Endothelial cell of umbilical vein (primary cell): ENCODE results near the gene TGFB1. TPM values are rescaled to one million over a fixed set of nuclear protein-coding genes. Genes with fewer than 3 reads are reported as not detected.

Experiments
- BruUV-seq: library from RNA; stranded (reverse); fragments of 400-500 nt; replicated peaks from 2 replicates; lab custom pipeline; 2021; lab: Mats Ljungman, UMichigan
- CTCF ChIA-PET: fragments of 300-600, 350-600 bp; sonication (Branson Sonifier 250); formaldehyde crosslinking; loops from one replicate; lab custom pipeline; 2021; ENCODE audit warnings: antibody characterized with exemption, inconsistent platforms; lab: Charles Lee
- POLR2A ChIA-PET: fragments of 300-600, 350-600 bp; sonication (Branson Sonifier 250); formaldehyde crosslinking; loops from one replicate; lab custom pipeline; 2021; ENCODE audit warnings: antibody characterized with exemption, inconsistent platforms; lab: Charles Lee
- DNase-seq: peaks from one replicate; pipeline ENCODE4 v3.0.0-alpha.2; 2011; ENCODE audit warnings: low read depth, low spot score
- FAIRE-seq: peaks from 2 replicates; lab custom pipeline; 2011; peaks lifted over from hg19 to GRCh38; lab: Jason Lieb, UNC
- H2AFZ ChIP-seq: 2 replicates; pipeline ENCODE4 v1.6.0; 2012; ENCODE audit warnings: low read depth, low read length, control low read depth, inconsistent platforms
- H3K27ac ChIP-seq: 2 replicates; pipeline ENCODE4 v1.5.1; 2011; ENCODE audit warnings: low read depth, mild to moderate bottlenecking, control low read depth, low read length, moderate library complexity; ENCODE audit not compliant: insufficient read depth
- H3K27me3 ChIP-seq, 2 experiments: 2 replicates each; pipeline versions ENCODE4 v1.6.0 to v1.6.1; 2011; ENCODE audit warnings: low read length in 2 of 2, mixed read lengths in 1 of 2; ENCODE audit not compliant: control insufficient read depth in 2 of 2, insufficient read depth in 2 of 2
- H3K36me3 ChIP-seq, 2 experiments: 2 replicates in 1 of 2; 3 replicates in 1 of 2; pipeline ENCODE4 v1.5.1; 2011; ENCODE audit warnings: low read length in 2 of 2, mild to moderate bottlenecking in 1 of 2, moderate library complexity in 1 of 2; ENCODE audit not compliant: control insufficient read depth in 2 of 2, insufficient read depth in 2 of 2; ENCODE audit errors: extremely low read depth in 1 of 2
- H3K4me1 ChIP-seq: 3 replicates; pipeline ENCODE4 v1.5.1; 2011; ENCODE audit warnings: mild to moderate bottlenecking, low read length; ENCODE audit not compliant: control insufficient read depth, insufficient read depth; ENCODE audit errors: extremely low read depth
- H3K4me2 ChIP-seq: 2 replicates; pipeline ENCODE4 v1.6.1; 2011; ENCODE audit warnings: low read length, control low read depth, mixed read lengths; ENCODE audit not compliant: insufficient read depth
- H3K4me3 ChIP-seq, 3 experiments: fragments of 200-600 bp in 1 of 3; sonication (generic), shearing (Covaris generic) in 1 of 3; replicated peaks in 1 of 3; 2 replicates each; pipeline ENCODE4 v1.5.1; 2011 to 2016; ENCODE audit warnings: control low read depth in 3 of 3, low read length in 3 of 3, mild to moderate bottlenecking in 2 of 3, inconsistent platforms in 1 of 3, low read depth in 1 of 3, moderate library complexity in 1 of 3; ENCODE audit not compliant: insufficient read depth in 1 of 3
- H3K79me2 ChIP-seq: 2 replicates; pipeline ENCODE4 v1.6.0; 2012; ENCODE audit warnings: low read length, inconsistent platforms; ENCODE audit not compliant: control insufficient read depth, insufficient read depth
- H3K9ac ChIP-seq: replicated peaks from 2 replicates; pipeline ENCODE3; 2011; ENCODE audit warnings: low read length, control low read depth; ENCODE audit not compliant: insufficient read depth; ENCODE audit errors: extremely low read depth
- H3K9me1 ChIP-seq: replicated peaks from 3 replicates; pipeline ENCODE4 v1.6.0; 2011; ENCODE audit warnings: mild to moderate bottlenecking, low read length; ENCODE audit not compliant: control insufficient read depth, insufficient read depth; ENCODE audit errors: extremely low read depth
- H3K9me3 ChIP-seq: replicated peaks from 2 replicates; pipeline ENCODE4 v1.5.1; 2012; ENCODE audit warnings: low read length, inconsistent platforms; ENCODE audit not compliant: control insufficient read depth, insufficient read depth
- H4K20me1 ChIP-seq: replicated peaks from 2 replicates; pipeline ENCODE3; 2011; ENCODE audit warnings: mild to moderate bottlenecking, low read length; ENCODE audit not compliant: control insufficient read depth, insufficient read depth; ENCODE audit errors: extremely low read depth
- EZH2 ChIP-seq: IDR thresholded peaks from 2 replicates; pipeline ENCODE4 v1.6.1; 2012; ENCODE audit warnings: borderline replicate concordance, low read depth, mild to moderate bottlenecking, moderate library complexity, low read length, inconsistent platforms; ENCODE audit not compliant: severe bottlenecking
- FOS ChIP-seq: IDR thresholded peaks from 2 replicates; pipeline ENCODE4 v1.6.1; 2011; ENCODE audit warnings: mild to moderate bottlenecking, low read length, moderate library complexity, borderline replicate concordance; ENCODE audit not compliant: insufficient read depth
- GATA2 ChIP-seq: IDR thresholded peaks from 2 replicates; pipeline ENCODE4 v1.7.0; 2011; ENCODE audit warnings: low read depth, mild to moderate bottlenecking, moderate library complexity, mixed read lengths, low read length; ENCODE audit not compliant: insufficient read length, insufficient read depth
- JUN ChIP-seq: IDR thresholded peaks from 2 replicates; pipeline ENCODE4 v1.6.1; 2011; ENCODE audit warnings: borderline replicate concordance, low read depth; ENCODE audit not compliant: insufficient read length, insufficient read depth
- MYC ChIP-seq: IDR thresholded peaks from one replicate; pipeline ENCODE4 v1.6.1; 2011; ENCODE audit warnings: mild to moderate bottlenecking, low read depth, low read length
- POLR2A ChIP-seq: IDR thresholded peaks from 2 replicates; pipeline ENCODE4 v1.6.1; 2012; ENCODE audit warnings: low read depth, mild to moderate bottlenecking, control low read depth, low read length
- POLR2AphosphoS5 ChIP-seq: IDR thresholded peaks from 2 replicates; pipeline ENCODE4 v1.6.1; 2012; ENCODE audit warnings: low read depth, mild to moderate bottlenecking, control low read depth, low read length, moderate library complexity; ENCODE audit not compliant: insufficient read depth
- dilution Hi-C: fragments of 300-500 bp; cut with MboI; formaldehyde crosslinking; loops from one replicate; pipeline ENCODE4 v1.15.0; 2019; ENCODE audit warnings: low sequenced_read_pairs; ENCODE audit not compliant: extremely low pct_ligation_motif_present
- intact Hi-C: fragments of 100-400 bp; cut with micrococcal nuclease; formaldehyde crosslinking; loops from one replicate; pipeline ENCODE4 v1.10.0; 2022
- polyA plus RNA-seq, 4 experiments: library from polyadenylated mRNA; depleted of rRNA in 3 of 4; stranded (reverse) in 3 of 4; unstranded in 1 of 4; fragments of >200 nt; gene quantifications; 2 replicates each; pipeline versions ENCODE4 v1.2.1 to v1.2.3, GENCODE V29; 2011 to 2012; ENCODE audit warnings: missing spikeins in 1 of 4
- total RNA-seq: library from RNA; stranded (reverse); gene quantifications from 2 replicates; pipeline ENCODE4 v1.2.3, GENCODE V29; 2021
- TF ChIP-seq, protein P1 (sequence below), 2 donors: IDR thresholded peaks; 1 replicate in 1 of 2; 2 replicates in 1 of 2; pipeline ENCODE4 v1.5.1; 2011; ENCODE audit warnings: low read length in 2 of 2, mild to moderate bottlenecking in 2 of 2, moderate library complexity in 2 of 2, control low read depth in 1 of 2, inconsistent platforms in 1 of 2, low read depth in 1 of 2; ENCODE audit not compliant: insufficient read depth in 1 of 2; ENCODE audit errors: extremely low read depth in 1 of 2
- TF ChIP-seq, protein P2 (sequence below): IDR thresholded peaks from 2 replicates; pipeline ENCODE4 v1.6.1; 2011; ENCODE audit not compliant: insufficient read depth, insufficient read length

Gene TGFB1
- total and polyA plus RNA-seq, 2 donors (not counting 3 experiments of a cell fraction or from before 2014, with no cell fraction given): 64.4 to 250 TPM

DNA sequence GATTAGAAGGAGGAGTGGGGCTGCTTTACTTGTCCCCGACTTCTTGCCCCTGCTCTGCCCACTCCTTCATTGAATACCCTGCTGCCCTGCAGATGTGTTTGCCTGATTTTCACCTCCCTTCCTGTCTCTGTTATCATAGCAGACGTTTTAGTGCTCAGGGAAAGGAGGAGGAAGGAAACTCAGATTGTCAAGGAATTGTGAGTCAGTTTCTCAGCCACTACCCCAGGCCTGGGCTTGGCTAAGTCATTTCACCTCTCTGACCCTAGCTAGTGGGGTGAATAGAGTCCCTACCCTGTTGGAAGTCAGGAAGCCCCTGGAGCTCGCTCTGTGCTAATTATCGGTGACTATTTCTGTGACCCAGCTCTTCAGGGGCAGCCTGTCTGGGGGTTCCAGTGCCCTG is 47.8 kb upstream of the TGFB1 start:
- intact Hi-C loops: loop anchor here (1.0 kb wide), 2 partner anchors 8 to 48 kb away; partner anchors contain the start of gene TGFB1
- H3K9me3 ChIP-seq: no peaks in the 10 kb centered on the region
- no peaks in the 10 kb centered on the region for H3K9me1 ChIP-seq
- no peaks in the 10 kb centered on the region for H4K20me1 ChIP-seq
- TF ChIP-seq POLR2A (peak; percentile 46), FOS (peak; percentile 96), JUN (peak; percentile 81), POLR2AphosphoS5 (peak; percentile 94), MYC (no peak), EZH2 (no peak), GATA2 (peak; percentile 94)
- TF ChIP-seq, protein P1, sequence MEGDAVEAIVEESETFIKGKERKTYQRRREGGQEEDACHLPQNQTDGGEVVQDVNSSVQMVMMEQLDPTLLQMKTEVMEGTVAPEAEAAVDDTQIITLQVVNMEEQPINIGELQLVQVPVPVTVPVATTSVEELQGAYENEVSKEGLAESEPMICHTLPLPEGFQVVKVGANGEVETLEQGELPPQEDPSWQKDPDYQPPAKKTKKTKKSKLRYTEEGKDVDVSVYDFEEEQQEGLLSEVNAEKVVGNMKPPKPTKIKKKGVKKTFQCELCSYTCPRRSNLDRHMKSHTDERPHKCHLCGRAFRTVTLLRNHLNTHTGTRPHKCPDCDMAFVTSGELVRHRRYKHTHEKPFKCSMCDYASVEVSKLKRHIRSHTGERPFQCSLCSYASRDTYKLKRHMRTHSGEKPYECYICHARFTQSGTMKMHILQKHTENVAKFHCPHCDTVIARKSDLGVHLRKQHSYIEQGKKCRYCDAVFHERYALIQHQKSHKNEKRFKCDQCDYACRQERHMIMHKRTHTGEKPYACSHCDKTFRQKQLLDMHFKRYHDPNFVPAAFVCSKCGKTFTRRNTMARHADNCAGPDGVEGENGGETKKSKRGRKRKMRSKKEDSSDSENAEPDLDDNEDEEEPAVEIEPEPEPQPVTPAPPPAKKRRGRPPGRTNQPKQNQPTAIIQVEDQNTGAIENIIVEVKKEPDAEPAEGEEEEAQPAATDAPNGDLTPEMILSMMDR (IDR thresholded peaks at IDR 0.05; ENCODE audit: extremely low read depth in 1 of 2, insufficient read depth in 1 of 2, low read depth in 1 of 2, low read length in 2 of 2): no peak
- TF ChIP-seq, protein P2, sequence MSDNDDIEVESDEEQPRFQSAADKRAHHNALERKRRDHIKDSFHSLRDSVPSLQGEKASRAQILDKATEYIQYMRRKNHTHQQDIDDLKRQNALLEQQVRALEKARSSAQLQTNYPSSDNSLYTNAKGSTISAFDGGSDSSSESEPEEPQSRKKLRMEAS: no peak
- peak overlapping the region; percentile 48 for H3K9ac ChIP-seq
- no peak overlapping the region for H3K4me3 ChIP-seq
- ChIA-PET CTCF (interaction anchor here (0.6 to 1.7 kb wide), 6 partner anchors 30 to 162 kb away, joined by 3 to 4 read pairs (median 4); partner anchors contain the start of genes B9D2 and DMAC2), POLR2A (interaction anchor here (1.0 kb wide), 1 partner anchor 78 kb away, joined by 4 read pairs; no protein-coding TSS in a partner anchor)
- H3K4me1 ChIP-seq: peaks cover 43% of the 10 kb centered on the region
- BruUV-seq: TSS peak; percentile 63
- peaks cover 6% of the 10 kb centered on the region for H3K79me2 ChIP-seq
- peak overlapping the region; percentile 68 for H3K27ac ChIP-seq
- dilution Hi-C loops: no loop called here
- no peak overlapping the region for H2AFZ ChIP-seq
- FAIRE-seq (peak; percentile 99), DNase-seq (peak; percentile 93)
- peaks cover 0 to 2% of the 10 kb centered on the region in 2 experiments for H3K36me3 ChIP-seq
- no peaks in the 10 kb centered on the region for H3K27me3 ChIP-seq
- peak overlapping the region; percentile 53 for H3K4me2 ChIP-seq
